Panc1 (cell line): Measurements from ENCODE around the gene DDX1. TPM values are rescaled to one million over a fixed set of nuclear protein-coding genes. Genes with fewer than 3 reads are reported as not detected.

ENCODE experiments used
- ATAC-seq: fragments of 200-7000 bp; cut with Tn5 transposase; 2 replicates; pipeline ENCODE4 v1.9.1; 2020; ENCODE audit warnings: mild to moderate bottlenecking, moderate library complexity
- BruUV-seq: library from RNA; stranded (reverse); fragments of 400-500 nt; replicated peaks from 2 replicates; lab custom pipeline; 2021; lab: Mats Ljungman, UMichigan
- CTCF ChIA-PET: fragments of 300-600 bp; sonication (Branson Sonifier 250); formaldehyde crosslinking; loops from one replicate; lab custom pipeline; 2022; ENCODE audit warnings: antibody characterized with exemption; lab: Charles Lee
- POLR2A ChIA-PET: fragments of 300-600 bp; sonication (Branson Sonifier 250); formaldehyde crosslinking; loops from one replicate; lab custom pipeline; 2022; ENCODE audit warnings: antibody characterized with exemption; lab: Charles Lee
- DNase-seq: peaks from one replicate; pipeline ENCODE4 v3.0.0-alpha.2; 2010; ENCODE audit warnings: low read depth, low spot score
- H3K27ac ChIP-seq: 2 replicates; pipeline ENCODE4 v1.5.1; 2011; ENCODE audit warnings: mild to moderate bottlenecking, low read length, inconsistent platforms
- H3K27me3 ChIP-seq: fragments of 200-500 bp; sonication (Bioruptor generic); 2 replicates; pipeline ENCODE4 v1.6.0; 2014; ENCODE audit warnings: low read length, inconsistent platforms; ENCODE audit not compliant: control insufficient read depth, insufficient read depth
- H3K36me3 ChIP-seq: fragments of 200-500 bp; sonication (Bioruptor generic); 2 replicates; pipeline ENCODE4 v1.5.1; 2014; ENCODE audit warnings: inconsistent platforms, mild to moderate bottlenecking, low read length, moderate library complexity; ENCODE audit not compliant: control insufficient read depth, insufficient read depth
- H3K4me1 ChIP-seq: 2 replicates; pipeline ENCODE4 v1.5.1; 2011; ENCODE audit warnings: inconsistent platforms, mild to moderate bottlenecking, low read length, moderate library complexity; ENCODE audit not compliant: control insufficient read depth, insufficient read depth
- H3K4me3 ChIP-seq, 2 experiments: 2 replicates each; pipeline ENCODE4 v1.5.1; 2011 to 2012; ENCODE audit warnings: low read depth in 2 of 2, low read length in 2 of 2, mild to moderate bottlenecking in 2 of 2, inconsistent platforms in 1 of 2, moderate library complexity in 1 of 2
- H3K9me3 ChIP-seq: fragments of 200-500 bp; sonication (Bioruptor generic); 2 replicates; pipeline ENCODE4 v1.5.1; 2014; ENCODE audit warnings: low read depth, mild to moderate bottlenecking, inconsistent platforms, low read length, moderate library complexity; ENCODE audit not compliant: control insufficient read depth, insufficient read depth
- CTCF ChIP-seq: fragments of 450-650 bp; IDR thresholded peaks from 2 replicates; pipeline ENCODE4 v1.5.1; 2017; ENCODE audit warnings: mild to moderate bottlenecking
- POLR2AphosphoS5 ChIP-seq: IDR thresholded peaks from 2 replicates; pipeline ENCODE4 v1.6.1; 2012; ENCODE audit warnings: mild to moderate bottlenecking, low read depth, low read length, moderate library complexity
- REST ChIP-seq, 2 experiments: IDR thresholded peaks; 2 replicates each; pipeline ENCODE4 v1.6.1; 2011 to 2012; ENCODE audit warnings: low read depth in 2 of 2, control low read depth in 1 of 2, low read length in 1 of 2, mild to moderate bottlenecking in 1 of 2, moderate library complexity in 1 of 2; ENCODE audit not compliant: insufficient read depth in 1 of 2
- SIN3A ChIP-seq: IDR thresholded peaks from 2 replicates; pipeline ENCODE4 v1.6.1; 2012; ENCODE audit warnings: low read depth, mild to moderate bottlenecking, low read length, moderate library complexity, borderline replicate concordance; ENCODE audit not compliant: insufficient read depth
- TCF7L2 ChIP-seq: IDR thresholded peaks from 2 replicates; pipeline ENCODE4 v1.6.1; 2011; ENCODE audit warnings: mild to moderate bottlenecking, low read depth, low read length, inconsistent platforms
- in situ Hi-C: cut with HindIII; loops from 2 replicates; pipeline ENCODE4 v1.10.0; 2016; ENCODE audit warnings: low sequenced_read_pairs, low pct_unique_long_range_greater_than_20kb
- intact Hi-C: fragments of 100-400 bp; cut with micrococcal nuclease; formaldehyde crosslinking; loops from one replicate; pipeline ENCODE4 v1.10.0; 2022; ENCODE audit not compliant: unreplicated experiment
- total RNA-seq: library from RNA; stranded (reverse); gene quantifications from one replicate; pipeline ENCODE4 v1.2.1, GENCODE V29; 2021; ENCODE audit not compliant: unreplicated experiment

The DDX1 gene
- total RNA-seq, 1 experiment from 2014 or later = 102 TPM

GRCh38 chr2:15640784-15641183 lies 49.1 kb downstream of the DDX1 start:
- Histone ChIP-seq H3K27me3 (no peaks in the 10 kb centered on the region), H3K4me3 (no peak overlapping the region), H3K27ac (no peak overlapping the region), H3K4me1 (no peaks in the 10 kb centered on the region), H3K36me3 (no peaks in the 10 kb centered on the region; the same call in 1 of the 2 replicates), H3K9me3 (no peaks in the 10 kb centered on the region)
- intact Hi-C loops = no loop called here
- in situ Hi-C loops = no loop called here
- no TSS peak for BruUV-seq
- no peak for TF ChIP-seq POLR2AphosphoS5
- no peak for TF ChIP-seq TCF7L2
- no peak for TF ChIP-seq CTCF
- TF ChIP-seq REST (IDR thresholded peaks at IDR 0.05; ENCODE audit: insufficient read depth in 1 of 2, low read depth in 2 of 2, low read length in 1 of 2) = no peak
- TF ChIP-seq SIN3A = no peak
- DNase-seq (no peak), ATAC-seq (no peak)
- POLR2A ChIA-PET = no interaction called here
- CTCF ChIA-PET = no interaction called here

- no peak overlapping the region for H3K4me3 ChIP-seq
- no peaks in the 10 kb centered on the region for H3K27me3 ChIP-seq
- no peaks in the 10 kb centered on the region for H3K9me3 ChIP-seq
- no peak overlapping the region for H3K27ac ChIP-seq
- BruUV-seq = no TSS peak
- in situ Hi-C loops (no loop called here), intact Hi-C loops (no loop called here)
- TF ChIP-seq TCF7L2 (no peak), REST (IDR thresholded peaks at IDR 0.05; ENCODE audit: insufficient read depth in 1 of 2, low read depth in 2 of 2, low read length in 1 of 2) (no peak), SIN3A (no peak), POLR2AphosphoS5 (no peak), CTCF (no peak)
- ATAC-seq (no peak), DNase-seq (no peak)
- no peaks in the 10 kb centered on the region for H3K36me3 ChIP-seq
- ChIA-PET CTCF (no interaction called here), POLR2A (no interaction called here)
- no peaks in the 10 kb centered on the region for H3K4me1 ChIP-seq
Measured at GRCh38 chr2:15641530-15641982, 49.9 kb downstream of the DDX1 start.
